Endodermal cell (in vitro differentiated cells): ENCODE measurements around the gene PMS2. TPM values are rescaled to one million over a fixed set of nuclear protein-coding genes. Genes with fewer than 3 reads are reported as not detected.
"Not testable (repeated sequence)": the region's sequence is repeated elsewhere in the genome, so short reads cannot be mapped to it uniquely, and the experiment has no call there.

Experiments
- DNase-seq: peaks from one replicate; pipeline ENCODE4 v3.0.0-alpha.2; 2017
- H3K27ac ChIP-seq: 2 replicates; pipeline ENCODE4 v1.5.1; 2013; ENCODE audit warnings: mild to moderate bottlenecking, low read depth, low read length, moderate library complexity
- H3K27me3 ChIP-seq: 2 replicates; pipeline ENCODE4 v1.6.1; 2013; ENCODE audit warnings: mild to moderate bottlenecking, low read length, moderate library complexity; ENCODE audit not compliant: insufficient read depth, control insufficient read depth, poor library complexity, severe bottlenecking
- H3K36me3 ChIP-seq: 2 replicates; pipeline ENCODE4 v1.7.0; 2013; ENCODE audit warnings: mild to moderate bottlenecking, low read length, moderate library complexity; ENCODE audit not compliant: control insufficient read depth, insufficient read depth
- H3K4me1 ChIP-seq: one replicate; pipeline ENCODE4 v1.7.0; 2013; ENCODE audit warnings: low read length; ENCODE audit not compliant: control insufficient read depth, insufficient read depth
- H3K4me3 ChIP-seq: 2 replicates; pipeline ENCODE4 v1.5.1; 2013; ENCODE audit warnings: mild to moderate bottlenecking, low read length, moderate library complexity
- H3K9ac ChIP-seq: 2 replicates; pipeline ENCODE4 v1.6.1; 2013; ENCODE audit warnings: mild to moderate bottlenecking, low read length, moderate library complexity; ENCODE audit not compliant: poor library complexity, severe bottlenecking; ENCODE audit errors: extremely low read depth
- H3K9me3 ChIP-seq: 2 replicates; pipeline ENCODE4 v1.6.1; 2013; ENCODE audit warnings: mild to moderate bottlenecking, low read length, moderate library complexity; ENCODE audit not compliant: control insufficient read depth
- H3K27ac Mint-ChIP-seq: 2 replicates; pipeline ENCODE4 v1.8.0; 2020; ENCODE audit warnings: mixed read lengths
- H3K27me3 Mint-ChIP-seq: 2 replicates; pipeline ENCODE4 v1.8.0; 2021; ENCODE audit warnings: mild to moderate bottlenecking, mixed read lengths; ENCODE audit not compliant: insufficient read depth
- H3K36me3 Mint-ChIP-seq: 2 replicates; pipeline ENCODE4 v1.8.0; 2020; ENCODE audit warnings: low read depth, mixed read lengths
- H3K4me1 Mint-ChIP-seq: 2 replicates; pipeline ENCODE4 v1.8.0; 2020; ENCODE audit warnings: mixed read lengths
- H3K4me3 Mint-ChIP-seq: 2 replicates; pipeline ENCODE4 v1.8.0; 2020; ENCODE audit warnings: mild to moderate bottlenecking, moderate library complexity, mixed read lengths
- H3K9me3 Mint-ChIP-seq: 2 replicates; pipeline ENCODE4 v1.8.0; 2020; ENCODE audit warnings: mild to moderate bottlenecking, mixed read lengths
- CTCF ChIP-seq: fragments of 200-600 bp; sonication (generic); conservative IDR thresholded peaks from 2 replicates; pipeline ENCODE4 v1.5.0; 2021; ENCODE audit warnings: antibody characterized with exemption, mild to moderate bottlenecking
- WGBS, 2 experiments: methylation state at CpG; one replicate each; pipeline versions ENCODE4 v1.1.5 to v1.1.7; 2013; ENCODE audit warnings: missing lambda C conversion rate in 2 of 2, mixed read lengths in 1 of 2; ENCODE audit not compliant: insufficient coverage in 1 of 2, insufficient read length in 1 of 2; 5-methylcytosine and 5-hydroxymethylcytosine counted together
- total RNA-seq, 2 donors: library from RNA; stranded (reverse); fragmentation: NEBNext Ultra II Directional in 1 of 2; extraction: Animal tissue kit (Norgen Biotek cat#: 25700) in 1 of 2; gene quantifications; 2 replicates in 1 of 2; 3 replicates in 1 of 2; pipeline ENCODE4 v1.2.1, GENCODE V29; 2021

The PMS2 gene
- total RNA-seq, 2 donors from 2014 or later = 19.6 to 22.1 TPM

DNA sequence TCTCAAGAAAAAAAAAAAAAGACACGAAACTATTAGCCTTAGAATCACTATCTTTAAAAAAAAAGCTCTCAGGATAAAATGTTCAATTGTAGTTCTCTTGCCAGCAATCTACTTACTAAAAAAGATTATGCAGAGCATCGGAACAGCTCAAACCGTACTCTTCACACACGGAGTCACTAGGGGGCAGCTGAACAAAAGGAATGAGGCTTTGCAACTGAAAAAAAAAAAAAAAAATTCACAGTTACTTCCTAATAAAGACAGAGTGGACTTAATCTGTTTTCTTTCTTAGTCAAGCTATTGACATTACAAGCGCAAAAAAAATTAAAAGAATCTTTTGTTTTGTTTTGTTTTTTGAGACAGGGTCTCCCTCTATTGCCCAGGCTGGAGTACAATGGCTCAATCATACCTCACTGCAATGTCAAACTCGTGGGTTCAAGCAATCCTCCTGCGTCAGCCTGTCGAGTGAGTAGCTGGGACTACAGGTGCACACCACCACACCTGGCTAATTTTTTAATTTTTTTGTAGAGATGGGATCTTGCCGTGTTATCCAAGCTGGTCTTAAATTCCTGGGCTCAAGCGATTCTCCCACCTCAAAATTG, 11.5 kb downstream of the PMS2 start:
- DNase-seq = peak; percentile 61
- Histone ChIP-seq H3K9me3 (no peaks in the 10 kb centered on the region), H3K27me3 (no peaks in the 10 kb centered on the region), H3K36me3 (peaks cover 61% of the 10 kb centered on the region), H3K27ac (no peak overlapping the region), H3K4me1 (no peaks in the 10 kb centered on the region), H3K4me3 (no peak overlapping the region), H3K9ac (no peak overlapping the region)
- no peaks in the 10 kb centered on the region for H3K27me3 Mint-ChIP-seq
- H3K27ac Mint-ChIP-seq = no peak overlapping the region
- H3K4me1 Mint-ChIP-seq = no peaks in the 10 kb centered on the region
- peak; percentile 76 for TF ChIP-seq CTCF
- H3K36me3 Mint-ChIP-seq = peaks cover 72% of the 10 kb centered on the region
- no peaks in the 10 kb centered on the region for H3K9me3 Mint-ChIP-seq
- 71 to 83% methylated on average over 4 to 9 of the region's 10 CpGs for WGBS, 2 experiments
- H3K4me3 Mint-ChIP-seq = no peak overlapping the region

DNA sequence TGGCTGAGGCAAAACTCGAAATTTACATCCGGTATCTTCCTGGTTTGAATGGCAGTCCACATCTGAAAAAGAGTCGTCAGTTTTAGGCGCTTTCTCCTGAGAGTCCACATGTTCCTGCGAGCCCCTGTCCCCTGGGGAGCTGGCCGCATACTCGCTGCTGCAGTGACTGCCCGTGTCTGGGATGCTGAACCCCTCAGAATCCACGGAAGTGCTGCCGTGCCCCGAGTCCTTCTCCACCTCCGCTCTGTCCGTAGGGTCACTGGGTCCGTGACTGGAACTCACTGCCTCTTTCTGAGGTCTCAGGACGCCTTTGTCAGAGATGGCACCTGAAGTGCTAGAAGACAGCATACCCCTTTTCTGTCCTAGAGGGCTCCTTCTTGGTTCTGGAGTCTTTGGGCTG, 21.8 kb downstream of the PMS2 start:
- not testable (repeated sequence) for H3K27ac Mint-ChIP-seq, DNase-seq, H3K4me1 ChIP-seq, H3K9me3 ChIP-seq, H3K27me3 ChIP-seq, H3K27ac ChIP-seq, H3K4me3 Mint-ChIP-seq, H3K9me3 Mint-ChIP-seq, H3K9ac ChIP-seq, H3K27me3 Mint-ChIP-seq, H3K4me1 Mint-ChIP-seq, H3K4me3 ChIP-seq
- peaks cover 55% of the 10 kb centered on the region for H3K36me3 Mint-ChIP-seq
- 93 to 96% methylated on average over 14 to 15 of the region's 15 CpGs for WGBS, 2 experiments
- peaks cover 41% of the 10 kb centered on the region for H3K36me3 ChIP-seq

DNA sequence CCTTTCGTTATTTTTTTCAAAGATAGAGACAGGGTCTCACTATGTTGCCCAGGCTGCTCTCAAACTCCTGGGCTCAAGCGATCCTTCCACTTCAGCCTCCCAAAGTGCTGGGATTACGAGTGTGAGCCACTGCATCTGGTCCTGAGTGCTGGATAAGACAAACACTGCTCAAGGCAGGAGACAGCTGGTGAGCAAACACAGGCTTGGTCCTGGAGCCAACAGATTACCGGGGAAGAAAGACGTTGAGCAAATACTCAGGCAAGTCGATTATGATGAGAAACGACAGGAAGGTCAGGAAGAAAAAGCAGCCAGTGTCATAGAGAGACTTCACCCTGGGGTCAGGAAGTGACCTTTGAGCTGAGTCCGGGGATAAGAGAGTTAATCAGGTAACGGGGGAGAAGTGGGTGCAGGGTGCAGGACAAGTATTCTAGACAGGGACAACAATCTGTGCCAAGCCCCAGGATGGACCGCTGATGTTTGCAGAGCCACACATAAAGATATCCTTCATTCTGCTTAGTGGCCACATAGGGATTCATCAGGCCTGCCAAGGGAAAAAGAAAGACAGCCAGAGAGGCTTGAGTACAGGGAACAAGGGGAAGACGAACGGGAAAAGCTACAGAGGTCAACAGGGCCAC, 29.1 kb downstream of the PMS2 start:
- not testable (repeated sequence) for H3K4me3 ChIP-seq, H3K36me3 ChIP-seq, H3K4me1 Mint-ChIP-seq, H3K27ac ChIP-seq, DNase-seq, H3K27me3 ChIP-seq, H3K9ac ChIP-seq, H3K27ac Mint-ChIP-seq, H3K9me3 ChIP-seq, H3K4me3 Mint-ChIP-seq, H3K4me1 ChIP-seq, H3K9me3 Mint-ChIP-seq, H3K27me3 Mint-ChIP-seq
- peaks cover 27% of the 10 kb centered on the region for H3K36me3 Mint-ChIP-seq
- no CpG with 5 or more reads among the region's 12 CpGs for WGBS, 2 experiments

DNA sequence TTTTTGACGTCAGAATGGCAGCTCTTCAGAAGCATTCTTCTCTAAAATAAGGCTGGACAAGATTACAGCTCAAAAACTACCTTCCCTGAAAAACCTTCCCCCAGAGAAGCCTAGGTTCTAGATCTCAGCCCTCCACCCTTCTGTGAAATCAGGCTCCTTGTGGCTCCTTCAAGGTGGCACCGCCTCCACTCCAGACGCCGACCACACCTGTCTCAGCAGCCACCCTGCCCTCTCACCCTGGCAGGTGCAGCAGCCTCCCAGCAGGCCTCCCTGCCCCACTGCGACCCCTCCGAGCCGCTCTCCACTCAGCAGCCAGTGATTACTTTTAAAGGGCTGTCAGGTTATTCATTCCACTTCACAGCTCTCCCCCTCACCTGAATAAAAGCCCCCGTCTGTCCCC, 35.3 kb downstream of the PMS2 start:
- not testable (repeated sequence) for DNase-seq, H3K9ac ChIP-seq, H3K4me1 Mint-ChIP-seq, H3K4me3 ChIP-seq, H3K9me3 ChIP-seq, H3K27ac Mint-ChIP-seq, H3K27me3 Mint-ChIP-seq, H3K9me3 Mint-ChIP-seq, H3K36me3 Mint-ChIP-seq, H3K27me3 ChIP-seq, H3K4me3 Mint-ChIP-seq, H3K27ac ChIP-seq, H3K4me1 ChIP-seq, H3K36me3 ChIP-seq
- WGBS, 2 experiments = no CpG with 5 or more reads among the region's 8 CpGs

- H3K4me3 ChIP-seq, H3K27me3 Mint-ChIP-seq: not testable (repeated sequence)
These were observed 38.4 kb downstream of the PMS2 start, which contains the start of gene RSPH10B for GRCh38 chr7:5970347-5970911. RSPH10B (minus strand) TSS chr7:5970689; CDS start chr7:5967116, 3,573 bp downstream.

GRCh38 chr7:5963810-5964209, 45.0 kb downstream of the PMS2 start:
- not testable (repeated sequence) for H3K9me3 Mint-ChIP-seq, H3K4me1 ChIP-seq, H3K4me3 Mint-ChIP-seq, H3K27me3 ChIP-seq, H3K36me3 Mint-ChIP-seq, H3K4me3 ChIP-seq, H3K4me1 Mint-ChIP-seq, H3K36me3 ChIP-seq, H3K27ac Mint-ChIP-seq, DNase-seq, H3K27ac ChIP-seq, H3K9me3 ChIP-seq, H3K9ac ChIP-seq, H3K27me3 Mint-ChIP-seq
- 83% methylated on average over 5 of the region's 7 CpGs; no CpG with 5 or more reads in 1 of the 2 experiments for WGBS, 2 experiments

More at GRCh38 chr7:5970347-5970911, 38.4 kb downstream of the PMS2 start, which contains the start of gene RSPH10B:
- H3K27ac ChIP-seq, H3K36me3 ChIP-seq, H3K4me1 ChIP-seq, H3K27me3 ChIP-seq, H3K9me3 Mint-ChIP-seq, H3K27ac Mint-ChIP-seq, H3K9me3 ChIP-seq, H3K4me3 Mint-ChIP-seq, H3K9ac ChIP-seq, H3K4me1 Mint-ChIP-seq, H3K36me3 Mint-ChIP-seq: not testable (repeated sequence)
- WGBS, 2 experiments = 18% methylated on average over 12 of the region's 43 CpGs; no CpG with 5 or more reads in 1 of the 2 experiments
- DNase-seq = peak; percentile 63
